Measurements from ENCODE around the gene DISP1.

The DISP1 gene

GRCh38 chr1:222852326-222852725 lies 37.5 kb downstream of the DISP1 start:
- no peak for DNase-seq
- Mint-ChIP-seq H3K27me3 (ENCODE audit: low read depth, poor library complexity) (peaks cover 3% of the 10 kb centered on the region), H3K36me3 (ENCODE audit: low read depth) (peaks cover 57% of the 10 kb centered on the region), H3K27ac (no peak overlapping the region), H3K9me3 (peaks cover 37% of the 10 kb centered on the region), H3K4me3 (no peak overlapping the region), H3K4me1 (no peaks in the 10 kb centered on the region)
- TF ChIP-seq, protein P1, sequence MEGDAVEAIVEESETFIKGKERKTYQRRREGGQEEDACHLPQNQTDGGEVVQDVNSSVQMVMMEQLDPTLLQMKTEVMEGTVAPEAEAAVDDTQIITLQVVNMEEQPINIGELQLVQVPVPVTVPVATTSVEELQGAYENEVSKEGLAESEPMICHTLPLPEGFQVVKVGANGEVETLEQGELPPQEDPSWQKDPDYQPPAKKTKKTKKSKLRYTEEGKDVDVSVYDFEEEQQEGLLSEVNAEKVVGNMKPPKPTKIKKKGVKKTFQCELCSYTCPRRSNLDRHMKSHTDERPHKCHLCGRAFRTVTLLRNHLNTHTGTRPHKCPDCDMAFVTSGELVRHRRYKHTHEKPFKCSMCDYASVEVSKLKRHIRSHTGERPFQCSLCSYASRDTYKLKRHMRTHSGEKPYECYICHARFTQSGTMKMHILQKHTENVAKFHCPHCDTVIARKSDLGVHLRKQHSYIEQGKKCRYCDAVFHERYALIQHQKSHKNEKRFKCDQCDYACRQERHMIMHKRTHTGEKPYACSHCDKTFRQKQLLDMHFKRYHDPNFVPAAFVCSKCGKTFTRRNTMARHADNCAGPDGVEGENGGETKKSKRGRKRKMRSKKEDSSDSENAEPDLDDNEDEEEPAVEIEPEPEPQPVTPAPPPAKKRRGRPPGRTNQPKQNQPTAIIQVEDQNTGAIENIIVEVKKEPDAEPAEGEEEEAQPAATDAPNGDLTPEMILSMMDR (IDR thresholded peaks at IDR 0.05), result no peak

- TF ChIP-seq, protein P1 (IDR thresholded peaks at IDR 0.05), result no peak
- H3K27ac Mint-ChIP-seq, result no peak overlapping the region
Measured at GRCh38 chr1:222861062-222861461, 46.2 kb downstream of the DISP1 start.

More at GRCh38 chr1:222861062-222861461, 46.2 kb downstream of the DISP1 start:
- no peak for DNase-seq
- Mint-ChIP-seq H3K9me3 (peaks cover 30% of the 10 kb centered on the region), H3K4me3 (no peak overlapping the region), H3K27me3 (ENCODE audit: low read depth, poor library complexity) (no peaks in the 10 kb centered on the region), H3K4me1 (peaks cover 14% of the 10 kb centered on the region), H3K36me3 (ENCODE audit: low read depth) (peaks cover 32% of the 10 kb centered on the region)

Measured in nephron progenitor cell (in vitro differentiated cells).